HG02588 (cell line): ENCODE measurements around the gene NEGR1.

Experiments used
- ATAC-seq: cut with Tn5 transposase; IDR thresholded peaks from one replicate; pipeline ENCODE4 v1.9.1; 2021; ENCODE audit warnings: mild to moderate bottlenecking, moderate library complexity; ENCODE audit not compliant: unreplicated experiment

NEGR1 gene

GRCh38 chr1:71647513-71648300 is 634.6 kb downstream of the NEGR1 start:
- no peak for ATAC-seq

- no peak for ATAC-seq
These were observed 637.3 kb downstream of the NEGR1 start for GRCh38 chr1:71645015-71645414.

- no peak for ATAC-seq
These were observed 640.4 kb downstream of the NEGR1 start for GRCh38 chr1:71641903-71642302.

GRCh38 chr1:71640998-71641397 is 641.3 kb downstream of the NEGR1 start:
- no peak for ATAC-seq

GRCh38 chr1:71640116-71640515 is 642.2 kb downstream of the NEGR1 start:
- no peak for ATAC-seq

GRCh38 chr1:71638081-71638766 is 644.1 kb downstream of the NEGR1 start:
- no peak for ATAC-seq

- ATAC-seq = no peak
These were observed 646.8 kb downstream of the NEGR1 start for GRCh38 chr1:71635568-71635967.

GRCh38 chr1:71634159-71634558 is 648.2 kb downstream of the NEGR1 start:
- no peak for ATAC-seq

- ATAC-seq = no peak
These were observed 652.3 kb downstream of the NEGR1 start for GRCh38 chr1:71630073-71630472.

GRCh38 chr1:71625004-71625403 is 657.3 kb downstream of the NEGR1 start:
- ATAC-seq = no peak

- no peak for ATAC-seq
These were observed 658.5 kb downstream of the NEGR1 start for GRCh38 chr1:71623888-71624287.

- no peak for ATAC-seq
These were observed 660.6 kb downstream of the NEGR1 start for GRCh38 chr1:71621785-71622184.

GRCh38 chr1:71618766-71619530 is 663.4 kb downstream of the NEGR1 start:
- ATAC-seq = no peak

GRCh38 chr1:71618191-71618590 is 664.1 kb downstream of the NEGR1 start:
- ATAC-seq = no peak

- ATAC-seq = no peak
These were observed 671.9 kb downstream of the NEGR1 start for GRCh38 chr1:71610476-71610875.

GRCh38 chr1:71603044-71603776 is 679.1 kb downstream of the NEGR1 start:
- ATAC-seq = no peak

- no peak for ATAC-seq
These were observed 682.3 kb downstream of the NEGR1 start for GRCh38 chr1:71600023-71600422.

GRCh38 chr1:71599306-71599705 is 683.0 kb downstream of the NEGR1 start:
- no peak for ATAC-seq

GRCh38 chr1:71593523-71593922 is 688.8 kb downstream of the NEGR1 start:
- ATAC-seq = no peak

- no peak for ATAC-seq
These were observed 689.6 kb downstream of the NEGR1 start for GRCh38 chr1:71592646-71593274.

- ATAC-seq = no peak
These were observed 693.3 kb downstream of the NEGR1 start for GRCh38 chr1:71589005-71589404.
